ENCODE data around the gene KDM4E.

- TF ChIP-seq GATA2 (IDR thresholded peaks at IDR 0.05; ENCODE audit: low read depth, low read length): no peak
- TF ChIP-seq GATA3 (IDR thresholded peaks at IDR 0.05; ENCODE audit: low read depth, low read length): no peak
Measured at GRCh38 chr11:95016139-95016538, 8.9 kb upstream of the KDM4E start.
